ENCODE results near the gene PSMD2.

Gene PSMD2

GRCh38 chr3:184311633-184312032 lies 12.6 kb downstream of the PSMD2 start:
- Histone ChIP-seq H3K4me3 (ENCODE audit: low read length) (no peak overlapping the region), H3K79me2 (ENCODE audit: control insufficient read depth, low read length) (peaks cover 21% of the 10 kb centered on the region), H3K36me3 (ENCODE audit: control insufficient read depth, low read length) (peaks cover 45% of the 10 kb centered on the region), H3F3A (ENCODE audit: control insufficient read depth, insufficient read depth) (peaks cover 5% of the 10 kb centered on the region), H3K4me1 (ENCODE audit: control insufficient read depth, low read length) (peaks cover 14% of the 10 kb centered on the region), H3K4me2 (ENCODE audit: low read length) (no peak overlapping the region), H3K9me3 (ENCODE audit: control insufficient read depth, insufficient read depth, low read length) (no peaks in the 10 kb centered on the region), H4K20me1 (ENCODE audit: control insufficient read depth, insufficient read depth, low read depth, low read length) (peaks cover 12% of the 10 kb centered on the region), H3K27ac (ENCODE audit: low read depth, low read length) (no peak overlapping the region), H3K27me3 (ENCODE audit: control insufficient read depth, low read length) (no peaks in the 10 kb centered on the region), H3K9me2 (replicated peaks; ENCODE audit: control insufficient read depth, low read length) (no peaks in the 10 kb centered on the region)
- TF ChIP-seq EZH2phosphoT487 (IDR thresholded peaks at IDR 0.05; ENCODE audit: borderline replicate concordance, low read length) (no peak), CTCF (IDR thresholded peaks at IDR 0.05; ENCODE audit: low read depth, low read length, poor library complexity, severe bottlenecking) (no peak)

- H3K79me2 ChIP-seq (ENCODE audit: control insufficient read depth, low read length) = peaks cover 48% of the 10 kb centered on the region
- peak within 1 kb of the TSS; percentile 43 for H3K27ac ChIP-seq (ENCODE audit: low read depth, low read length)
- no peaks in the 10 kb centered on the region for H3K9me3 ChIP-seq (ENCODE audit: control insufficient read depth, insufficient read depth, low read length)
- H3F3A ChIP-seq (ENCODE audit: control insufficient read depth, insufficient read depth) = peaks cover 5% of the 10 kb centered on the region
- no peaks in the 10 kb centered on the region for H3K9me2 ChIP-seq (replicated peaks; ENCODE audit: control insufficient read depth, low read length)
- H3K27me3 ChIP-seq (ENCODE audit: control insufficient read depth, low read length) = no peaks in the 10 kb centered on the region
- peaks cover 49% of the 10 kb centered on the region for H3K36me3 ChIP-seq (ENCODE audit: control insufficient read depth, low read length)
- peaks cover 33% of the 10 kb centered on the region for H4K20me1 ChIP-seq (ENCODE audit: control insufficient read depth, insufficient read depth, low read depth, low read length)
- peaks cover 30% of the 10 kb centered on the region for H3K4me1 ChIP-seq (ENCODE audit: control insufficient read depth, low read length)
- peak within 1 kb of the TSS; percentile 79 for H3K4me3 ChIP-seq (ENCODE audit: low read length)
- TF ChIP-seq EZH2phosphoT487 (IDR thresholded peaks at IDR 0.05; ENCODE audit: borderline replicate concordance, low read length) (no peak), CTCF (IDR thresholded peaks at IDR 0.05; ENCODE audit: low read depth, low read length, poor library complexity, severe bottlenecking) (no peak)
- peak within 1 kb of the TSS; percentile 77 for H3K4me2 ChIP-seq (ENCODE audit: low read length)
Observed at GRCh38 chr3:184314363-184314699, 15.3 kb downstream of the PSMD2 start, which contains the start of gene EIF4G1. TSS of gene EIF4G1 (plus strand) at chr3:184314606. CDS start at chr3:184315797, 1,191 bp downstream.

- TF ChIP-seq EZH2phosphoT487 (IDR thresholded peaks at IDR 0.05; ENCODE audit: borderline replicate concordance, low read length) = no peak
- TF ChIP-seq CTCF (IDR thresholded peaks at IDR 0.05; ENCODE audit: low read depth, low read length, poor library complexity, severe bottlenecking) = no peak
- H3K4me1 ChIP-seq (ENCODE audit: control insufficient read depth, low read length) = peaks cover 30% of the 10 kb centered on the region
- peak overlapping the region; percentile 79 for H3K4me3 ChIP-seq (ENCODE audit: low read length)
- H3K4me2 ChIP-seq (ENCODE audit: low read length) = peak overlapping the region; percentile 77
- peaks cover 53% of the 10 kb centered on the region for H3K36me3 ChIP-seq (ENCODE audit: control insufficient read depth, low read length)
- peak overlapping the region; percentile 43 for H3K27ac ChIP-seq (ENCODE audit: low read depth, low read length)
- H3F3A ChIP-seq (ENCODE audit: control insufficient read depth, insufficient read depth) = peaks cover 5% of the 10 kb centered on the region
- peaks cover 38% of the 10 kb centered on the region for H4K20me1 ChIP-seq (ENCODE audit: control insufficient read depth, insufficient read depth, low read depth, low read length)
- H3K79me2 ChIP-seq (ENCODE audit: control insufficient read depth, low read length) = peaks cover 53% of the 10 kb centered on the region
- H3K9me2 ChIP-seq (replicated peaks; ENCODE audit: control insufficient read depth, low read length) = no peaks in the 10 kb centered on the region
- H3K27me3 ChIP-seq (ENCODE audit: control insufficient read depth, low read length) = no peaks in the 10 kb centered on the region
- H3K9me3 ChIP-seq (ENCODE audit: control insufficient read depth, insufficient read depth, low read length) = no peaks in the 10 kb centered on the region
Observed at GRCh38 chr3:184314700-184315542, 15.9 kb downstream of the PSMD2 start.
